ENCODE data around the gene GPR32.

DNA sequence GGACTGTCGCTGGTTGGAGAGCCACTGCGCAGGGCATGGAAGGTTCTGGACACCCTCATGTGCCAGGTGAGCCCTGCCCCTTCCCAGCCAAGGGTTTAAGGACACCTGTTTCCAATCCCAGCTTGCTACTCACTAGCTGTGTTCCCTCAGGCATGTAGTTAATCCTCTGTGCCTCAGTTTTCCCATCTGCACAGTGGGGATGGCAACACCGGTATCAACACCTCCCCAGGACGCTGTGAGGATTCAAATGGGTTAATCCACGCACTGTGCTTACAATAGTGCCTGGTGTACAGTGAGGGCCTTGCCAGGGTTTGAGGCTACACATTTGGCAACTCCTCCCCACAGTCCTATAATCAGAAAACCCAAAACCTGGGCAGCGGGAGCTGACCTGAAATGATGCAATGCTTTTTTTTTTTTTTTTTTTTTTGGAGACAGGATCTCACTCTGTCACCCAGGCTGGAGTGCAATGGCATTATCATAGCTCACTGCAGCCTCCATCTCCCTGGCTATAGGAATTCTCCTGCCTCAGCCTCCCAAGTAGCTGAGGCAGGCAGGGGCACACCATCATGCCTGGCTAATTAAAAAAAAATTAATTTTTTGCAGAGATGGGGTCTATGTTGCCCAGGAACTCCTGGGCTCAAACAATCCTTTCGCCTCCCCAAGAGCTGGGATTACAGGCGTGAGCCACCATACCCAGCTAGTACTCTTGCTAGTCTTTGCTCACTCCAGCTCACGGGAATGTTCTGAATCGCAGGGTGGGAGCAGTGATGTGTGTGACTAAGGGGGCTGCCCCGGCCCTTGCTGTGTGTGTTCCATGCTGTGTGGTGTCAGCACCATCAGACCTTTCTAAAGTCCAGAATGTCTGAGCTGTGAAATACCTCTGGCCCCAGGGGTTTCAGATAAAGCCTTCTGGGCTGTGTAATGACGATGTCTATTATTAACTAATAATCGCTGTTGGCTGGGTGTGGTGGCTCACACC lies 22.3 kb downstream of the GPR32 start:
- TF ChIP-seq ELF4 (IDR thresholded peaks at IDR 0.05), result no peak
- no peak for TF ChIP-seq NFRKB (IDR thresholded peaks at IDR 0.05)

Measured in HEK293T (cell line).